ENCODE results near the gene SLC35E1. TPM values are rescaled to one million over a fixed set of nuclear protein-coding genes. Genes with fewer than 3 reads are reported as not detected.

SLC35E1 gene
- 10 to 100 TPM; 48.5 to 60.8 (median 53.2) TPM for total RNA-seq

DNA sequence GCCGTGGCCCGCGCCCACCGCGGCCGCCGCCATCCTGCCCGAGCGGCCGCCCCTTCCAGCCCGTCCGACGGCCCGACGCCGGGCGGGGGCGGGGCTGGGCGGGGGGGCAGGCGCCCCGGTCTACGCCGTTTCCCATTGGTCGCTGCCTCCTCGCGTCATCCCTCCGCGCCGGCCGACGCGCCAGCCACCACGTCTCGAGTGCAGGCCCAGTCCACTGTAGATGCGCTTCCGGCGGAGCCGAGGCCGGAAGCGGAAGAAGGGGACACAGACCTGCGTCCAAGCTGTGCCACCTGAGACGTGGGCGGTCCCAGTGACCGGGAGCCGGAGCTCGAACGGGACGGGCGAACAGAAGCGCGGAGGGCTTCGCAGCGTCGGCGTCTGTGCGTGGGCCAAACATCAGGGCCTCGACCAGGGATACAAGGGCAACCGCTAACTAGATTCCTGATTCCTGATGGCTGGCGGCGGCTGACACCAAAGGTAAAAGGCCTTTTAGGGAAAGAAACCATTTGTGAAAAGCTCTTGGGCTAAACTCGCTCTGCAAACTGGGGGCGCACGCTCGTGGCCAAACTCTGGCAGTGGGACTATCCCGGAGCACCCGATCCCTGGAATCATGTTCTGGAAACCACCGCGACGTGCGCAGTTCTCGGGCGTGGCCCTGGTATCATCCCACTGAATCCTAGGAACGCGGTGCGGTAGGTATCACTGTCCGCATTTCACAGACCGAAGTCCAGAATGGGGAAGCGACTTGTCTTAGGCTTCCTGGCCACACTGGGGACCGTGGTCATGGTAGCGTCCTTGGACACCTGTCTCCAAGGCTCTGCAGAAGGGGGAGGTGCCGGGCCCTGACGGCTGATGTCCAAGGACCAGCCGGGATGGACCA lies at the start of gene SLC35E1:
Gene SLC35E1 (minus strand): TSS at position 84 of the 880 bp plus-strand sequence. CDS start 51 bp downstream, at position 33.
- ATAC-seq (ENCODE audit: low FRiP score in 2 of 2) (peak; percentile 94 to 96), DNase-seq (peak; percentile 97 to 99)
- Histone ChIP-seq H3K4me1 (peaks cover 30 to 56% (median 52%) of the 10 kb centered on the region in 4 donors), H3K27me3 (no peaks in the 10 kb centered on the region), H3K27ac (peak within 1 kb of the TSS; percentile 87 to 92 (median 90)), H3K36me3 (peaks cover 16 to 38% (median 29%) of the 10 kb centered on the region in 4 donors), H3K4me3 (peak within 1 kb of the TSS; percentile 84 to 98 (median 89)), H3K9me3 (no peaks in the 10 kb centered on the region)
- 1% methylated on average over 23 to 42 of the region's 83 CpGs for WGBS, 2 donors
- TF ChIP-seq, protein P1, sequence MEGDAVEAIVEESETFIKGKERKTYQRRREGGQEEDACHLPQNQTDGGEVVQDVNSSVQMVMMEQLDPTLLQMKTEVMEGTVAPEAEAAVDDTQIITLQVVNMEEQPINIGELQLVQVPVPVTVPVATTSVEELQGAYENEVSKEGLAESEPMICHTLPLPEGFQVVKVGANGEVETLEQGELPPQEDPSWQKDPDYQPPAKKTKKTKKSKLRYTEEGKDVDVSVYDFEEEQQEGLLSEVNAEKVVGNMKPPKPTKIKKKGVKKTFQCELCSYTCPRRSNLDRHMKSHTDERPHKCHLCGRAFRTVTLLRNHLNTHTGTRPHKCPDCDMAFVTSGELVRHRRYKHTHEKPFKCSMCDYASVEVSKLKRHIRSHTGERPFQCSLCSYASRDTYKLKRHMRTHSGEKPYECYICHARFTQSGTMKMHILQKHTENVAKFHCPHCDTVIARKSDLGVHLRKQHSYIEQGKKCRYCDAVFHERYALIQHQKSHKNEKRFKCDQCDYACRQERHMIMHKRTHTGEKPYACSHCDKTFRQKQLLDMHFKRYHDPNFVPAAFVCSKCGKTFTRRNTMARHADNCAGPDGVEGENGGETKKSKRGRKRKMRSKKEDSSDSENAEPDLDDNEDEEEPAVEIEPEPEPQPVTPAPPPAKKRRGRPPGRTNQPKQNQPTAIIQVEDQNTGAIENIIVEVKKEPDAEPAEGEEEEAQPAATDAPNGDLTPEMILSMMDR (IDR thresholded peaks at IDR 0.05): no peak
- TF ChIP-seq EP300 (IDR thresholded peaks at IDR 0.05) (peak in 1 of 4 donors; percentile 91), POLR2A (IDR thresholded peaks at IDR 0.05) (peak in 3 of 4 donors; percentile 44 to 86 (median 68)), POLR2AphosphoS5 (IDR thresholded peaks at IDR 0.05) (peak; percentile 96 to 97)

- H3K27ac ChIP-seq: peak overlapping the region in 1 of 4 donors; percentile 15
- peaks cover 0 to 10% (median 1%) of the 10 kb centered on the region in 4 donors for H3K36me3 ChIP-seq
- 57 to 71% methylated on average over 2 to 7 of the region's 7 CpGs for WGBS, 2 donors
- no peaks in the 10 kb centered on the region for H3K9me3 ChIP-seq
- H3K4me3 ChIP-seq: no peak overlapping the region
- no peaks in the 10 kb centered on the region for H3K27me3 ChIP-seq
- DNase-seq (no peak), ATAC-seq (ENCODE audit: low FRiP score in 2 of 2) (no peak)
- H3K4me1 ChIP-seq: peaks cover 46 to 90% (median 51%) of the 10 kb centered on the region in 4 donors
- no peak for TF ChIP-seq POLR2AphosphoS5 (IDR thresholded peaks at IDR 0.05)
- TF ChIP-seq, protein P1 (IDR thresholded peaks at IDR 0.05): no peak
- no peak for TF ChIP-seq POLR2A (IDR thresholded peaks at IDR 0.05)
- no peak for TF ChIP-seq EP300 (IDR thresholded peaks at IDR 0.05)
Observed at GRCh38 chr19:16621165-16621800, 49.1 kb upstream of the SLC35E1 start.

DNA sequence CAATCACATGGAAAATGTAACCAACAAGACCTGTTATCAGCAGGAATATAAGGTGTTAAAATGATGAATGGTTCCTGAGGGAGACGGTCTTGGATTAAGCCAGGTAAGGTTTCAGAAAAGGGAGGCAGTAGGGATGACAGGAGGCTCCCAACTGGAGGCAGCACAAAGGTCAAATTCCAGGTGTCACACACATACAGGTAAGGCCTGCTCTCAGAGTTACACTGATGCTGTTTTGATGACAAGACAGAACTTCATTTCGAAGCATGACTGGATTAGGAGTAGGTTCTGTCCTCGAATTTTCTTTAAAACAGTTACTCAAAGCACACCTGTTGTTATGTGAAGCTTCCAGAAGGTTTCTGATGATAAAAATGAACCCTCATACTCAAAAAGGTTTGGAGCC lies 48.4 kb upstream of the SLC35E1 start:
- Histone ChIP-seq H3K27me3 (no peaks in the 10 kb centered on the region), H3K27ac (no peak overlapping the region), H3K36me3 (peaks cover 0 to 10% (median 1%) of the 10 kb centered on the region in 4 donors), H3K9me3 (no peaks in the 10 kb centered on the region), H3K4me1 (peaks cover 39 to 87% (median 46%) of the 10 kb centered on the region in 4 donors), H3K4me3 (no peak overlapping the region)
- WGBS, 2 donors: 83 to 89% methylated on average over 3 of the region's 3 CpGs
- no peak for ATAC-seq (ENCODE audit: low FRiP score in 2 of 2)
- TF ChIP-seq EP300 (IDR thresholded peaks at IDR 0.05) (no peak), POLR2A (IDR thresholded peaks at IDR 0.05) (no peak), POLR2AphosphoS5 (IDR thresholded peaks at IDR 0.05) (no peak)
- TF ChIP-seq, protein P1 (IDR thresholded peaks at IDR 0.05): no peak
- no peak for DNase-seq

- Histone ChIP-seq H3K27ac (no peak overlapping the region), H3K36me3 (peaks cover 0 to 10% (median 1%) of the 10 kb centered on the region in 4 donors), H3K27me3 (no peaks in the 10 kb centered on the region), H3K4me3 (no peak overlapping the region), H3K4me1 (peaks cover 38 to 87% (median 48%) of the 10 kb centered on the region in 4 donors), H3K9me3 (no peaks in the 10 kb centered on the region)
- DNase-seq (no peak), ATAC-seq (ENCODE audit: low FRiP score in 2 of 2) (no peak)
- 84 to 88% methylated on average over 5 of the region's 5 CpGs for WGBS, 2 donors
- TF ChIP-seq EP300 (IDR thresholded peaks at IDR 0.05) (no peak), POLR2AphosphoS5 (IDR thresholded peaks at IDR 0.05) (no peak), POLR2A (IDR thresholded peaks at IDR 0.05) (no peak)
- TF ChIP-seq, protein P1 (IDR thresholded peaks at IDR 0.05): no peak
Observed at GRCh38 chr19:16620018-16620417, 47.8 kb upstream of the SLC35E1 start.
